ENCODE measurements around the gene GP9. TPM values are rescaled to one million over a fixed set of nuclear protein-coding genes. Genes with fewer than 3 reads are reported as not detected.

GP9 gene
- not detected in 3 replicates for total RNA-seq
- long read RNA-seq = 0 reads

- DNase-seq (ENCODE audit: low spot score) = no peak
- Mint-ChIP-seq H3K4me3 (ENCODE audit: unreplicated experiment) (no peak within 1 kb of the TSS), H3K36me3 (ENCODE audit: low read depth) (no peaks in the 10 kb centered on the region), H3K9me3 (ENCODE audit: low read depth) (no peaks in the 10 kb centered on the region), H3K27me3 (ENCODE audit: low read depth) (peaks cover 18% of the 10 kb centered on the region), H3K27ac (ENCODE audit: unreplicated experiment) (no peak within 1 kb of the TSS), H3K4me1 (ENCODE audit: low read depth) (no peaks in the 10 kb centered on the region)
- TF ChIP-seq CTCF (IDR thresholded peaks at IDR 0.05) = no peak
Observed at GRCh38 chr3:129060276-129061022, at the start of gene GP9. Gene GP9 (plus strand): TSS chr3:129060779. CDS start chr3:129061740, 961 bp downstream.

GRCh38 chr3:129013491-129013891 is 47.1 kb upstream of the GP9 start:
- no peak for DNase-seq (ENCODE audit: low spot score)
- Mint-ChIP-seq H3K27ac (ENCODE audit: unreplicated experiment) (no peak overlapping the region), H3K27me3 (ENCODE audit: low read depth) (peaks cover 3% of the 10 kb centered on the region)

GRCh38 chr3:129014148-129014547 is 46.4 kb upstream of the GP9 start:
- DNase-seq (ENCODE audit: low spot score) = no peak
- Mint-ChIP-seq H3K4me1 (ENCODE audit: low read depth) (peaks cover 5% of the 10 kb centered on the region), H3K4me3 (ENCODE audit: unreplicated experiment) (no peak overlapping the region), H3K9me3 (ENCODE audit: low read depth) (no peaks in the 10 kb centered on the region), H3K27me3 (ENCODE audit: low read depth) (peaks cover 5% of the 10 kb centered on the region), H3K27ac (ENCODE audit: unreplicated experiment) (no peak overlapping the region), H3K36me3 (ENCODE audit: low read depth) (no peaks in the 10 kb centered on the region)
- no peak for TF ChIP-seq CTCF (IDR thresholded peaks at IDR 0.05)

More at GRCh38 chr3:129013491-129013891, 47.1 kb upstream of the GP9 start:
- no peak for TF ChIP-seq CTCF (IDR thresholded peaks at IDR 0.05)
- peaks cover 5% of the 10 kb centered on the region for H3K4me1 Mint-ChIP-seq (ENCODE audit: low read depth)
- no peak overlapping the region for H3K4me3 Mint-ChIP-seq (ENCODE audit: unreplicated experiment)
- H3K36me3 Mint-ChIP-seq (ENCODE audit: low read depth) = no peaks in the 10 kb centered on the region
- H3K9me3 Mint-ChIP-seq (ENCODE audit: low read depth) = no peaks in the 10 kb centered on the region

- DNase-seq (ENCODE audit: low spot score) = no peak
- no peak overlapping the region for H3K27ac Mint-ChIP-seq (ENCODE audit: unreplicated experiment)
- peaks cover 5% of the 10 kb centered on the region for H3K27me3 Mint-ChIP-seq (ENCODE audit: low read depth)
- H3K4me1 Mint-ChIP-seq (ENCODE audit: low read depth) = peaks cover 5% of the 10 kb centered on the region
- H3K36me3 Mint-ChIP-seq (ENCODE audit: low read depth) = no peaks in the 10 kb centered on the region
- no peak overlapping the region for H3K4me3 Mint-ChIP-seq (ENCODE audit: unreplicated experiment)
- no peaks in the 10 kb centered on the region for H3K9me3 Mint-ChIP-seq (ENCODE audit: low read depth)
- TF ChIP-seq CTCF (IDR thresholded peaks at IDR 0.05) = no peak
Observed at GRCh38 chr3:129014793-129015345, 45.7 kb upstream of the GP9 start.

GRCh38 chr3:129015388-129016105 is 45.0 kb upstream of the GP9 start:
- no peak for TF ChIP-seq CTCF (IDR thresholded peaks at IDR 0.05)
- H3K4me1 Mint-ChIP-seq (ENCODE audit: low read depth) = peaks cover 5% of the 10 kb centered on the region
- H3K4me3 Mint-ChIP-seq (ENCODE audit: unreplicated experiment) = no peak overlapping the region
- DNase-seq (ENCODE audit: low spot score) = no peak
- peaks cover 5% of the 10 kb centered on the region for H3K27me3 Mint-ChIP-seq (ENCODE audit: low read depth)
- H3K27ac Mint-ChIP-seq (ENCODE audit: unreplicated experiment) = no peak overlapping the region
- H3K9me3 Mint-ChIP-seq (ENCODE audit: low read depth) = no peaks in the 10 kb centered on the region
- no peaks in the 10 kb centered on the region for H3K36me3 Mint-ChIP-seq (ENCODE audit: low read depth)

All from chondrocyte (in vitro differentiated cells).